Duodenal mucosa (tissue), 2 donors: ENCODE data around the gene AP2B1.

Source experiments
- H3K27ac ChIP-seq: one replicate; pipeline ENCODE4 v1.7.0; 2013; ENCODE audit warnings: low read depth, low read length
- H3K27me3 ChIP-seq, 2 donors: one replicate each; pipeline ENCODE4 v1.7.0; 2013; ENCODE audit warnings: low read length in 2 of 2, control low read depth in 1 of 2; ENCODE audit not compliant: insufficient read depth in 2 of 2, control insufficient read depth in 1 of 2
- H3K36me3 ChIP-seq, 2 donors: one replicate each; pipeline ENCODE4 v1.7.0; 2013; ENCODE audit warnings: low read length in 2 of 2, control low read depth in 1 of 2; ENCODE audit not compliant: insufficient read depth in 2 of 2, control insufficient read depth in 1 of 2
- H3K4me1 ChIP-seq, 2 donors: one replicate each; pipeline ENCODE4 v1.7.0; 2013; ENCODE audit warnings: low read length in 2 of 2, control low read depth in 1 of 2; ENCODE audit not compliant: insufficient read depth in 2 of 2, control insufficient read depth in 1 of 2
- H3K4me3 ChIP-seq, 2 donors: one replicate each; pipeline ENCODE4 v1.7.0; 2013; ENCODE audit warnings: low read length in 2 of 2, low read depth in 1 of 2
- H3K9ac ChIP-seq, 2 donors: one replicate each; pipeline ENCODE4 v1.7.0; 2013; ENCODE audit warnings: low read length in 2 of 2, low read depth in 1 of 2
- H3K9me3 ChIP-seq, 2 donors: one replicate each; pipeline ENCODE4 v1.7.0; 2013; ENCODE audit warnings: low read length in 2 of 2, control low read depth in 1 of 2; ENCODE audit not compliant: control insufficient read depth in 1 of 2

Gene AP2B1

GRCh38 chr17:35617505-35617904 lies 30.4 kb downstream of the AP2B1 start:
- Histone ChIP-seq H3K4me1 (peaks cover 0 to 16% of the 10 kb centered on the region in 2 donors), H3K9ac (no peak overlapping the region), H3K27me3 (no peaks in the 10 kb centered on the region), H3K4me3 (no peak overlapping the region), H3K27ac (no peak overlapping the region), H3K9me3 (no peaks in the 10 kb centered on the region), H3K36me3 (peaks cover 0 to 13% of the 10 kb centered on the region in 2 donors)

- Histone ChIP-seq H3K9ac (no peak overlapping the region), H3K36me3 (peaks cover 0 to 11% of the 10 kb centered on the region in 2 donors), H3K4me3 (no peak overlapping the region), H3K27ac (no peak overlapping the region), H3K4me1 (peaks cover 0 to 16% of the 10 kb centered on the region in 2 donors), H3K27me3 (no peaks in the 10 kb centered on the region), H3K9me3 (no peaks in the 10 kb centered on the region)
Observed at GRCh38 chr17:35618628-35619027, 31.5 kb downstream of the AP2B1 start.

GRCh38 chr17:35621768-35622167 lies 34.6 kb downstream of the AP2B1 start:
- no peak overlapping the region for H3K9ac ChIP-seq
- H3K36me3 ChIP-seq, result peaks cover 5 to 25% of the 10 kb centered on the region in 2 donors
- no peak overlapping the region for H3K27ac ChIP-seq
- no peaks in the 10 kb centered on the region for H3K9me3 ChIP-seq
- no peak overlapping the region for H3K4me3 ChIP-seq
- H3K4me1 ChIP-seq, result peaks cover 0 to 16% of the 10 kb centered on the region in 2 donors
- H3K27me3 ChIP-seq, result no peaks in the 10 kb centered on the region

- peaks cover 13 to 56% of the 10 kb centered on the region in 2 donors for H3K36me3 ChIP-seq
- H3K4me1 ChIP-seq, result peaks cover 0 to 5% of the 10 kb centered on the region in 2 donors
- H3K4me3 ChIP-seq, result no peak overlapping the region
- no peak overlapping the region for H3K27ac ChIP-seq
- H3K27me3 ChIP-seq, result no peaks in the 10 kb centered on the region
- H3K9me3 ChIP-seq, result no peaks in the 10 kb centered on the region
- no peak overlapping the region for H3K9ac ChIP-seq
Observed at GRCh38 chr17:35627417-35627816, 40.3 kb downstream of the AP2B1 start.

GRCh38 chr17:35630530-35631148 lies 43.5 kb downstream of the AP2B1 start:
- Histone ChIP-seq H3K9ac (no peak overlapping the region), H3K4me1 (peaks cover 0 to 5% of the 10 kb centered on the region in 2 donors), H3K9me3 (no peaks in the 10 kb centered on the region), H3K4me3 (no peak overlapping the region), H3K27me3 (no peaks in the 10 kb centered on the region), H3K36me3 (peaks cover 13 to 54% of the 10 kb centered on the region in 2 donors), H3K27ac (no peak overlapping the region)

GRCh38 chr17:35641032-35641431 lies 53.9 kb downstream of the AP2B1 start:
- Histone ChIP-seq H3K4me3 (no peak overlapping the region), H3K9ac (no peak overlapping the region), H3K27me3 (no peaks in the 10 kb centered on the region), H3K4me1 (no peaks in the 10 kb centered on the region), H3K9me3 (no peaks in the 10 kb centered on the region), H3K36me3 (peaks cover 24 to 73% of the 10 kb centered on the region in 2 donors), H3K27ac (no peak overlapping the region)

- Histone ChIP-seq H3K27ac (no peak overlapping the region), H3K36me3 (peaks cover 18 to 54% of the 10 kb centered on the region in 2 donors), H3K9ac (no peak overlapping the region), H3K4me3 (no peak overlapping the region), H3K27me3 (no peaks in the 10 kb centered on the region), H3K4me1 (no peaks in the 10 kb centered on the region), H3K9me3 (no peaks in the 10 kb centered on the region)
Observed at GRCh38 chr17:35645923-35646322, 58.8 kb downstream of the AP2B1 start.

GRCh38 chr17:35651467-35651866 lies 64.3 kb downstream of the AP2B1 start:
- Histone ChIP-seq H3K27ac (no peak overlapping the region), H3K4me1 (no peaks in the 10 kb centered on the region), H3K27me3 (no peaks in the 10 kb centered on the region), H3K9ac (no peak overlapping the region), H3K4me3 (no peak overlapping the region), H3K36me3 (peaks cover 12 to 26% of the 10 kb centered on the region in 2 donors), H3K9me3 (no peaks in the 10 kb centered on the region)

- Histone ChIP-seq H3K4me1 (no peaks in the 10 kb centered on the region), H3K27ac (no peak overlapping the region), H3K9me3 (no peaks in the 10 kb centered on the region), H3K36me3 (peaks cover 18 to 32% of the 10 kb centered on the region in 2 donors), H3K9ac (no peak overlapping the region), H3K4me3 (no peak overlapping the region), H3K27me3 (no peaks in the 10 kb centered on the region)
Observed at GRCh38 chr17:35653619-35654361, 66.7 kb downstream of the AP2B1 start.

- peaks cover 18 to 35% of the 10 kb centered on the region in 2 donors for H3K36me3 ChIP-seq
Observed at GRCh38 chr17:35655303-35655702, 68.2 kb downstream of the AP2B1 start.

More at GRCh38 chr17:35655303-35655702, 68.2 kb downstream of the AP2B1 start:
- H3K4me1 ChIP-seq, result no peaks in the 10 kb centered on the region
- H3K9me3 ChIP-seq, result no peaks in the 10 kb centered on the region
- no peak overlapping the region for H3K4me3 ChIP-seq
- no peak overlapping the region for H3K27ac ChIP-seq
- H3K9ac ChIP-seq, result no peak overlapping the region
- no peaks in the 10 kb centered on the region for H3K27me3 ChIP-seq
